DLD1 (cell line): ENCODE measurements around the gene TSG101.

Experiments used
- in situ Hi-C: cut with HindIII; loops from 2 replicates; pipeline ENCODE4 v1.10.0; 2017; ENCODE audit warnings: low sequenced_read_pairs

TSG101 gene

GRCh38 chr11:18526521-18527296 is at the start of gene TSG101:
Gene TSG101, minus strand, starts transcription at chr11:18526942. Its CDS starts 126 bp downstream, at chr11:18526816.
- in situ Hi-C loops, result no loop called here

- in situ Hi-C loops, result no loop called here
Measured at GRCh38 chr11:18575361-18575760, 48.6 kb upstream of the TSG101 start.

GRCh38 chr11:18567081-18567480 is 40.3 kb upstream of the TSG101 start:
- in situ Hi-C loops, result no loop called here

GRCh38 chr11:18566406-18566805 is 39.7 kb upstream of the TSG101 start:
- in situ Hi-C loops, result no loop called here

- in situ Hi-C loops, result no loop called here
Measured at GRCh38 chr11:18564149-18564548, 37.4 kb upstream of the TSG101 start.

GRCh38 chr11:18563090-18563730 is 36.5 kb upstream of the TSG101 start:
- in situ Hi-C loops, result no loop called here

GRCh38 chr11:18548001-18548400 is 21.3 kb upstream of the TSG101 start:
- in situ Hi-C loops, result no loop called here

GRCh38 chr11:18540207-18541009 is 13.7 kb upstream of the TSG101 start:
- in situ Hi-C loops, result no loop called here

- in situ Hi-C loops, result no loop called here
Measured at GRCh38 chr11:18536209-18536608, 9.5 kb upstream of the TSG101 start.

- in situ Hi-C loops, result no loop called here
Measured at GRCh38 chr11:18534245-18534644, 7.5 kb upstream of the TSG101 start.

GRCh38 chr11:18533365-18533764 is 6.6 kb upstream of the TSG101 start:
- in situ Hi-C loops, result no loop called here

- in situ Hi-C loops, result no loop called here
Measured at GRCh38 chr11:18527512-18527911, 770 bp upstream of the TSG101 start.

GRCh38 chr11:18526130-18526520 is 617 bp downstream of the TSG101 start:
- in situ Hi-C loops, result no loop called here

- in situ Hi-C loops, result no loop called here
Measured at GRCh38 chr11:18524248-18524647, 2.5 kb downstream of the TSG101 start.

GRCh38 chr11:18523084-18523483 is 3.7 kb downstream of the TSG101 start:
- in situ Hi-C loops, result no loop called here

GRCh38 chr11:18522388-18522787 is 4.4 kb downstream of the TSG101 start:
- in situ Hi-C loops, result no loop called here

GRCh38 chr11:18521122-18521521 is 5.6 kb downstream of the TSG101 start:
- in situ Hi-C loops, result no loop called here

- in situ Hi-C loops, result no loop called here
Measured at GRCh38 chr11:18502352-18502751, 24.4 kb downstream of the TSG101 start.

- in situ Hi-C loops, result no loop called here
Measured at GRCh38 chr11:18501629-18502028, 25.1 kb downstream of the TSG101 start.

- in situ Hi-C loops, result no loop called here
Measured at GRCh38 chr11:18498039-18498438, 28.7 kb downstream of the TSG101 start.

GRCh38 chr11:18495703-18496102 is 31.0 kb downstream of the TSG101 start:
- in situ Hi-C loops, result no loop called here

GRCh38 chr11:18495271-18495670 is 31.5 kb downstream of the TSG101 start:
- in situ Hi-C loops, result no loop called here
